ENCODE data around the gene RD3L. TPM values are rescaled to one million over a fixed set of nuclear protein-coding genes. Genes with fewer than 3 reads are reported as not detected.

RD3L gene
- total and polyA plus RNA-seq, 10 of the 15 experiments (the other 5 are each of a cell fraction or from before 2014, with no cell fraction given): not detected

DNA sequence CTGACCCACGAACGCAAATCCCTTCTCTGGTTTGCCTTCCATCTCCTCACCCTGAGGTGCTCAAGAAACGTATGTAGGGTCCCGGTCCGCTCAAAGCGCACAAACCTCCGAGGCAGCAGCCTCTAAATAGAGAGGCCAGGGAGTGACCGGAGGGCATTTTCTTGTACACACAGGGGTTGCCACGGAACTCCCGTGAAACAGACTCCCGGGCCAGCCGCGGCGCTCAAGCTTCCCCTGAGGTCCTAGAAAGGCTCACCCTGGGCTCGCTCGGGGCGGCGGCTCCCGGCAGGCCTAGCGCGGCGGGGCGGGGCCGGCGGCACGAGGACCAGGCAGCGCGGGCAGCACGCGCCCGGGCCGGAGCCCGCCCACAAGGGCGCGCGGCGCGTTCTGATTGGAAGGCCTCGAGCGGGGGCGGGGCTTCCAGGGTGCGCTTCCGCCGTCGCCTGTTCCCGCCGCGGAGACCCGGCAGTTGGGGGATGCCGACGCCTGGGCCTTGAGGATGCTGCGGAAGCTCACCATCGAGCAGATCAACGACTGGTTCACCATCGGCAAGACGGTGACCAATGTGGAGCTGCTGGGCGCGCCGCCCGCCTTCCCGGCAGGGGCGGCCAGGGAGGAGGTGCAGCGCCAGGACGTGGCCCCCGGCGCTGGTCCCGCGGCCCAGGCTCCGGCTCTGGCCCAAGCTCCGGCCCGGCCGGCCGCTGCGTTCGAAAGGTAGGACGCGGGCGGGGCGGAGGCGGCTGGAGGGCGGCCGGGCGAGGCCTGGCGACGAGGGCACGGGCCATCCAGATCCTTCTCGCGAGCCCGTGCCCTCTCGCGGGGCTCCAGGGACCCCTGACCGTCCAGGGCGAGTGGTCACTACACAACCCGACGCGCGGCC, 14.1 kb downstream of the RD3L start, which contains the start of gene TDRD9:
Gene TDRD9, plus strand, starts transcription at position 446 of the 880 bp plus-strand sequence. Its CDS starts 54 bp downstream, at position 500.
- BruUV-seq (replicated peaks): no TSS peak
- H3K4me2 ChIP-seq (ENCODE audit: control insufficient read depth, insufficient read depth): no peak within 1 kb of the TSS
- H3K27ac ChIP-seq (ENCODE audit: control insufficient read depth, insufficient read depth): no peak within 1 kb of the TSS
- 89% methylated on average over 70 of the region's 97 CpGs for WGBS (ENCODE audit: insufficient coverage, insufficient replicate concordance, low lambda C conversion rate, missing lambda C conversion rate)
- no peaks in the 10 kb centered on the region for H3K9me3 ChIP-seq (replicated peaks; ENCODE audit: control insufficient read depth, insufficient read depth, low read length)
- CTCF ChIA-PET: no interaction called here
- no peaks in the 10 kb centered on the region for H3K79me2 ChIP-seq (ENCODE audit: control insufficient read depth, insufficient read depth, low read length)
- H2AFZ ChIP-seq (ENCODE audit: control insufficient read depth, low read depth, low read length): no peak within 1 kb of the TSS
- no peaks in the 10 kb centered on the region for H3K27me3 ChIP-seq (replicated peaks in 1 of 2; ENCODE audit: control insufficient read depth in 2 of 2, insufficient read depth in 2 of 2, low read length in 1 of 2)
- SMC1A ChIA-PET (ENCODE audit: uncharacterized antibody, unreplicated experiment): no interaction called here
- ATAC-seq: no peak
- no peak for FAIRE-seq
- in situ Hi-C loops (cut with MboI): no loop called here
- H3K4me3 ChIP-seq: no peak within 1 kb of the TSS
- no peaks in the 10 kb centered on the region for H4K20me1 ChIP-seq (ENCODE audit: control insufficient read depth, insufficient read depth)
- no peaks in the 10 kb centered on the region for H3K36me3 ChIP-seq (ENCODE audit: control insufficient read depth in 2 of 2, insufficient read depth in 2 of 2, low read length in 1 of 2)
- H3K4me1 ChIP-seq (ENCODE audit: control insufficient read depth, insufficient read depth, low read length): no peaks in the 10 kb centered on the region
- RAD21 ChIA-PET (ENCODE audit: unreplicated experiment): no interaction called here
- H3K9ac ChIP-seq (ENCODE audit: control insufficient read depth, insufficient read depth, low read length): no peak within 1 kb of the TSS
- DNase-seq (ENCODE audit: low read depth, low spot score): no peak
- POLR2A ChIA-PET: no interaction called here
- intact Hi-C loops (cut with micrococcal nuclease; ENCODE audit: unreplicated experiment): no loop called here
- TF ChIP-seq, protein P1, sequence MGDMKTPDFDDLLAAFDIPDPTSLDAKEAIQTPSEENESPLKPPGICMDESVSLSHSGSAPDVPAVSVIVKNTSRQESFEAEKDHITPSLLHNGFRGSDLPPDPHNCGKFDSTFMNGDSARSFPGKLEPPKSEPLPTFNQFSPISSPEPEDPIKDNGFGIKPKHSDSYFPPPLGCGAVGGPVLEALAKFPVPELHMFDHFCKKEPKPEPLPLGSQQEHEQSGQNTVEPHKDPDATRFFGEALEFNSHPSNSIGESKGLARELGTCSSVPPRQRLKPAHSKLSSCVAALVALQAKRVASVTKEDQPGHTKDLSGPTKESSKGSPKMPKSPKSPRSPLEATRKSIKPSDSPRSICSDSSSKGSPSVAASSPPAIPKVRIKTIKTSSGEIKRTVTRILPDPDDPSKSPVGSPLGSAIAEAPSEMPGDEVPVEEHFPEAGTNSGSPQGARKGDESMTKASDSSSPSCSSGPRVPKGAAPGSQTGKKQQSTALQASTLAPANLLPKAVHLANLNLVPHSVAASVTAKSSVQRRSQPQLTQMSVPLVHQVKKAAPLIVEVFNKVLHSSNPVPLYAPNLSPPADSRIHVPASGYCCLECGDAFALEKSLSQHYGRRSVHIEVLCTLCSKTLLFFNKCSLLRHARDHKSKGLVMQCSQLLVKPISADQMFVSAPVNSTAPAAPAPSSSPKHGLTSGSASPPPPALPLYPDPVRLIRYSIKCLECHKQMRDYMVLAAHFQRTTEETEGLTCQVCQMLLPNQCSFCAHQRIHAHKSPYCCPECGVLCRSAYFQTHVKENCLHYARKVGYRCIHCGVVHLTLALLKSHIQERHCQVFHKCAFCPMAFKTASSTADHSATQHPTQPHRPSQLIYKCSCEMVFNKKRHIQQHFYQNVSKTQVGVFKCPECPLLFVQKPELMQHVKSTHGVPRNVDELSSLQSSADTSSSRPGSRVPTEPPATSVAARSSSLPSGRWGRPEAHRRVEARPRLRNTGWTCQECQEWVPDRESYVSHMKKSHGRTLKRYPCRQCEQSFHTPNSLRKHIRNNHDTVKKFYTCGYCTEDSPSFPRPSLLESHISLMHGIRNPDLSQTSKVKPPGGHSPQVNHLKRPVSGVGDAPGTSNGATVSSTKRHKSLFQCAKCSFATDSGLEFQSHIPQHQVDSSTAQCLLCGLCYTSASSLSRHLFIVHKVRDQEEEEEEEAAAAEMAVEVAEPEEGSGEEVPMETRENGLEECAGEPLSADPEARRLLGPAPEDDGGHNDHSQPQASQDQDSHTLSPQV (IDR thresholded peaks at IDR 0.05): no peak
- TF ChIP-seq RELA (IDR thresholded peaks at IDR 0.05; ENCODE audit: borderline replicate concordance, partially characterized antibody) (no peak), MTA3 (IDR thresholded peaks at IDR 0.05; ENCODE audit: borderline replicate concordance, low read length) (no peak), SUPT20H (IDR thresholded peaks at IDR 0.05; ENCODE audit: borderline replicate concordance, control insufficient read depth, low read depth, low read length) (no peak), HDAC2 (IDR thresholded peaks at IDR 0.05) (no peak), ASH2L (IDR thresholded peaks at IDR 0.05; ENCODE audit: borderline replicate concordance, low read depth) (no peak), TAF1 (IDR thresholded peaks at IDR 0.05; ENCODE audit: borderline replicate concordance, low read depth, low read length) (no peak), BCL11A (IDR thresholded peaks at IDR 0.05; ENCODE audit: low read depth, low read length) (no peak), CBFB (IDR thresholded peaks at IDR 0.05; ENCODE audit: low read depth) (no peak), SPI1 (IDR thresholded peaks at IDR 0.05; ENCODE audit: borderline replicate concordance, insufficient read depth, low read depth, low read length) (no peak)
- TF ChIP-seq, protein P2, sequence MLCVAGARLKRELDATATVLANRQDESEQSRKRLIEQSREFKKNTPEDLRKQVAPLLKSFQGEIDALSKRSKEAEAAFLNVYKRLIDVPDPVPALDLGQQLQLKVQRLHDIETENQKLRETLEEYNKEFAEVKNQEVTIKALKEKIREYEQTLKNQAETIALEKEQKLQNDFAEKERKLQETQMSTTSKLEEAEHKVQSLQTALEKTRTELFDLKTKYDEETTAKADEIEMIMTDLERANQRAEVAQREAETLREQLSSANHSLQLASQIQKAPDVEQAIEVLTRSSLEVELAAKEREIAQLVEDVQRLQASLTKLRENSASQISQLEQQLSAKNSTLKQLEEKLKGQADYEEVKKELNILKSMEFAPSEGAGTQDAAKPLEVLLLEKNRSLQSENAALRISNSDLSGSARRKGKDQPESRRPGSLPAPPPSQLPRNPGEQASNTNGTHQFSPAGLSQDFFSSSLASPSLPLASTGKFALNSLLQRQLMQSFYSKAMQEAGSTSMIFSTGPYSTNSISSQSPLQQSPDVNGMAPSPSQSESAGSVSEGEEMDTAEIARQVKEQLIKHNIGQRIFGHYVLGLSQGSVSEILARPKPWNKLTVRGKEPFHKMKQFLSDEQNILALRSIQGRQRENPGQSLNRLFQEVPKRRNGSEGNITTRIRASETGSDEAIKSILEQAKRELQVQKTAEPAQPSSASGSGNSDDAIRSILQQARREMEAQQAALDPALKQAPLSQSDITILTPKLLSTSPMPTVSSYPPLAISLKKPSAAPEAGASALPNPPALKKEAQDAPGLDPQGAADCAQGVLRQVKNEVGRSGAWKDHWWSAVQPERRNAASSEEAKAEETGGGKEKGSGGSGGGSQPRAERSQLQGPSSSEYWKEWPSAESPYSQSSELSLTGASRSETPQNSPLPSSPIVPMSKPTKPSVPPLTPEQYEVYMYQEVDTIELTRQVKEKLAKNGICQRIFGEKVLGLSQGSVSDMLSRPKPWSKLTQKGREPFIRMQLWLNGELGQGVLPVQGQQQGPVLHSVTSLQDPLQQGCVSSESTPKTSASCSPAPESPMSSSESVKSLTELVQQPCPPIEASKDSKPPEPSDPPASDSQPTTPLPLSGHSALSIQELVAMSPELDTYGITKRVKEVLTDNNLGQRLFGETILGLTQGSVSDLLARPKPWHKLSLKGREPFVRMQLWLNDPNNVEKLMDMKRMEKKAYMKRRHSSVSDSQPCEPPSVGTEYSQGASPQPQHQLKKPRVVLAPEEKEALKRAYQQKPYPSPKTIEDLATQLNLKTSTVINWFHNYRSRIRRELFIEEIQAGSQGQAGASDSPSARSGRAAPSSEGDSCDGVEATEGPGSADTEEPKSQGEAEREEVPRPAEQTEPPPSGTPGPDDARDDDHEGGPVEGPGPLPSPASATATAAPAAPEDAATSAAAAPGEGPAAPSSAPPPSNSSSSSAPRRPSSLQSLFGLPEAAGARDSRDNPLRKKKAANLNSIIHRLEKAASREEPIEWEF (IDR thresholded peaks at IDR 0.05; ENCODE audit: insufficient replicate concordance, low read depth, low read length): no peak
- TF ChIP-seq, protein P3, sequence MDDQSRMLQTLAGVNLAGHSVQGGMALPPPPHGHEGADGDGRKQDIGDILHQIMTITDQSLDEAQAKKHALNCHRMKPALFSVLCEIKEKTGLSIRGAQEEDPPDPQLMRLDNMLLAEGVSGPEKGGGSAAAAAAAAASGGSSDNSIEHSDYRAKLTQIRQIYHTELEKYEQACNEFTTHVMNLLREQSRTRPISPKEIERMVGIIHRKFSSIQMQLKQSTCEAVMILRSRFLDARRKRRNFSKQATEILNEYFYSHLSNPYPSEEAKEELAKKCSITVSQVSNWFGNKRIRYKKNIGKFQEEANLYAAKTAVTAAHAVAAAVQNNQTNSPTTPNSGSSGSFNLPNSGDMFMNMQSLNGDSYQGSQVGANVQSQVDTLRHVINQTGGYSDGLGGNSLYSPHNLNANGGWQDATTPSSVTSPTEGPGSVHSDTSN (IDR thresholded peaks at IDR 0.05; ENCODE audit: insufficient replicate concordance, low read depth, low read length): no peak
